HG02623 (cell line): ENCODE measurements around the gene ZHX3.

ENCODE experiments used
- ATAC-seq: cut with Tn5 transposase; IDR thresholded peaks from one replicate; pipeline ENCODE4 v1.9.1; 2021; ENCODE audit warnings: moderate library complexity; ENCODE audit not compliant: unreplicated experiment

Gene ZHX3

GRCh38 chr20:41353530-41353929 lies 36.0 kb upstream of the ZHX3 start:
- no peak for ATAC-seq

GRCh38 chr20:41352666-41353065 lies 35.1 kb upstream of the ZHX3 start:
- ATAC-seq = no peak

- no peak for ATAC-seq
These were observed 34.6 kb upstream of the ZHX3 start for GRCh38 chr20:41352106-41352505.

GRCh38 chr20:41350408-41350962 lies 33.0 kb upstream of the ZHX3 start:
- ATAC-seq = no peak

GRCh38 chr20:41349943-41350342 lies 32.4 kb upstream of the ZHX3 start:
- no peak for ATAC-seq

- ATAC-seq = no peak
These were observed 31.7 kb upstream of the ZHX3 start for GRCh38 chr20:41349266-41349665.

- no peak for ATAC-seq
These were observed 31.1 kb upstream of the ZHX3 start for GRCh38 chr20:41348430-41349172.

GRCh38 chr20:41347523-41348429 lies 30.2 kb upstream of the ZHX3 start:
- no peak for ATAC-seq

GRCh38 chr20:41345729-41346067 lies 28.2 kb upstream of the ZHX3 start:
- ATAC-seq = no peak

- no peak for ATAC-seq
These were observed 27.6 kb upstream of the ZHX3 start for GRCh38 chr20:41344938-41345728.

- ATAC-seq = no peak
These were observed 26.9 kb upstream of the ZHX3 start for GRCh38 chr20:41344477-41344876.

- ATAC-seq = no peak
These were observed 25.2 kb upstream of the ZHX3 start for GRCh38 chr20:41342474-41343464.

- no peak for ATAC-seq
These were observed 23.0 kb upstream of the ZHX3 start, which contains the start of gene LPIN3 for GRCh38 chr20:41340327-41341055. Gene LPIN3 (plus strand): TSS chr20:41340821. CDS start chr20:41345804, 4,983 bp downstream.

GRCh38 chr20:41339957-41340326 lies 22.4 kb upstream of the ZHX3 start:
- no peak for ATAC-seq

- no peak for ATAC-seq
These were observed 19.4 kb upstream of the ZHX3 start for GRCh38 chr20:41336711-41337492.

- no peak for ATAC-seq
These were observed 18.1 kb upstream of the ZHX3 start for GRCh38 chr20:41335591-41335990.

- ATAC-seq = no peak
These were observed 17.2 kb upstream of the ZHX3 start for GRCh38 chr20:41334443-41335421.
